Neutrophil (primary cell): Measurements from ENCODE around the gene COQ2.

ENCODE experiments used
- H3K27ac ChIP-seq: fragments of 200-600 bp; sonication (generic); 2 replicates; pipeline ENCODE4 v1.5.1; 2016; ENCODE audit warnings: mild to moderate bottlenecking, moderate library complexity
- H3K27me3 ChIP-seq: fragments of 200-600 bp; sonication (generic); 2 replicates; pipeline ENCODE4 v1.6.0; 2016; ENCODE audit warnings: mild to moderate bottlenecking
- H3K36me3 ChIP-seq: fragments of 200-600 bp; sonication (generic); 2 replicates; pipeline ENCODE4 v1.5.1; 2017
- H3K4me1 ChIP-seq, 2 experiments: fragments of 200-600 bp in 1 of 2; sonication (generic) in 1 of 2; 1 replicate in 1 of 2; 2 replicates in 1 of 2; pipeline versions ENCODE4 v1.5.1 to v1.6.1; 2013 to 2016; ENCODE audit warnings: low read depth in 1 of 2, low read length in 1 of 2, mild to moderate bottlenecking in 1 of 2, moderate library complexity in 1 of 2; ENCODE audit not compliant: control insufficient read depth in 1 of 2, insufficient read depth in 1 of 2
- H3K4me3 ChIP-seq, 2 experiments: fragments of 200-600 bp in 1 of 2; sonication (generic) in 1 of 2; 1 replicate in 1 of 2; 2 replicates in 1 of 2; pipeline ENCODE4 v1.5.1; 2013 to 2016; ENCODE audit warnings: low read depth in 1 of 2, low read length in 1 of 2, mild to moderate bottlenecking in 1 of 2, moderate library complexity in 1 of 2
- H3K9me3 ChIP-seq: fragments of 200-600 bp; sonication (generic); 2 replicates; pipeline ENCODE4 v1.5.1; 2016
- TF ChIP-seq, protein P1 (sequence below): fragments of 200-600 bp; sonication (generic); IDR thresholded peaks from 2 replicates; pipeline ENCODE4 v1.5.1; 2016; ENCODE audit warnings: antibody characterized with exemption

The COQ2 gene

DNA sequence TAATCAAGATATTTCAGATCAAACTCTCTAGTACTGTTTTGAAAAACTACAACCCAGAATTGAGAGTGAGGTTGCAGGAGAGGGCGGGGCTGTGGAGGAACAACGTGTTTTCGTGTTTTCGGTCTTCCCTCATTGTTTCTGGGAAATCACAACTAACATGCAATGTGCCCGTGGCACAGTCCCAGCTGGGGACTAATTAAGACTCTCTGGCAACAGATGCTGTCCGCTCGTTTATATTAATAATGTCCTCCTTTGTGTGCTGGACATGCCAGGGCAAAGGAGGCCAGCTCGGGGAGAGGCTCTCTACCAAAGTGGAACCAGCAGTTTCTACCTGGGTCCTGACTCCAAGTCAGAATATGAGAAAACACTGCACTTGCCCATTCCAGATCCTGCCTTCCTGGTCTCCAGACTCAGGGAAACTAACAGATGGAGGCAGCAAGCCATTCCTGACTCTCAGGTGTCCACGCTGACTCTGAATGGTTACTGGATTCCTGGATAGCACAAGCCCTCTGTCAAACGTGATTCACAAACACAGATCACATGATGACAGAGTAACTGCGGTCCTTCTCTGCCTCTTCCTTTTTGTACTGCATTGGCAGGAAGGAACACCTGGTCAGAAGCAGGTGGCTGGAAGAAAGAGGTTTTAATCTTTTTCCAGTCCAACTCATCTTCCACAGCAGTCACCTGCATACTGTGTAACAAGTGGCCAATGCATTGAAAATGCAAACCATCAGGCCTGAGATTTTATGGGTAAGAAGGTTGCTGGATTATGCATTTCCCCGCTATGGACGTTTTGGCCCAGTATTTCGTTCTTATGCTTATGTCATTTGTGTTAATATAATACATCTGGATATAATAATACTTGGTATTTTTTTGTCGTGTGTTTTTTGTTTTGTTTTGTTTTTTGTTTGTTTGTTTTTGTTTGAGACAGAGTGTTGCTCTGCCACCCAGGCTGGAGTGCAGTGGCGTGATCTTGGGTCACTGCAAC, 65.0 kb downstream of the COQ2 start:
- Histone ChIP-seq H3K27ac (peak overlapping the region; percentile 98), H3K27me3 (no peaks in the 10 kb centered on the region), H3K4me3 (peak overlapping the region; percentile 25 to 37), H3K36me3 (no peaks in the 10 kb centered on the region), H3K4me1 (peaks cover 51 to 57% of the 10 kb centered on the region in 2 experiments), H3K9me3 (no peaks in the 10 kb centered on the region)
- TF ChIP-seq, protein P1, sequence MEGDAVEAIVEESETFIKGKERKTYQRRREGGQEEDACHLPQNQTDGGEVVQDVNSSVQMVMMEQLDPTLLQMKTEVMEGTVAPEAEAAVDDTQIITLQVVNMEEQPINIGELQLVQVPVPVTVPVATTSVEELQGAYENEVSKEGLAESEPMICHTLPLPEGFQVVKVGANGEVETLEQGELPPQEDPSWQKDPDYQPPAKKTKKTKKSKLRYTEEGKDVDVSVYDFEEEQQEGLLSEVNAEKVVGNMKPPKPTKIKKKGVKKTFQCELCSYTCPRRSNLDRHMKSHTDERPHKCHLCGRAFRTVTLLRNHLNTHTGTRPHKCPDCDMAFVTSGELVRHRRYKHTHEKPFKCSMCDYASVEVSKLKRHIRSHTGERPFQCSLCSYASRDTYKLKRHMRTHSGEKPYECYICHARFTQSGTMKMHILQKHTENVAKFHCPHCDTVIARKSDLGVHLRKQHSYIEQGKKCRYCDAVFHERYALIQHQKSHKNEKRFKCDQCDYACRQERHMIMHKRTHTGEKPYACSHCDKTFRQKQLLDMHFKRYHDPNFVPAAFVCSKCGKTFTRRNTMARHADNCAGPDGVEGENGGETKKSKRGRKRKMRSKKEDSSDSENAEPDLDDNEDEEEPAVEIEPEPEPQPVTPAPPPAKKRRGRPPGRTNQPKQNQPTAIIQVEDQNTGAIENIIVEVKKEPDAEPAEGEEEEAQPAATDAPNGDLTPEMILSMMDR, result no peak

DNA sequence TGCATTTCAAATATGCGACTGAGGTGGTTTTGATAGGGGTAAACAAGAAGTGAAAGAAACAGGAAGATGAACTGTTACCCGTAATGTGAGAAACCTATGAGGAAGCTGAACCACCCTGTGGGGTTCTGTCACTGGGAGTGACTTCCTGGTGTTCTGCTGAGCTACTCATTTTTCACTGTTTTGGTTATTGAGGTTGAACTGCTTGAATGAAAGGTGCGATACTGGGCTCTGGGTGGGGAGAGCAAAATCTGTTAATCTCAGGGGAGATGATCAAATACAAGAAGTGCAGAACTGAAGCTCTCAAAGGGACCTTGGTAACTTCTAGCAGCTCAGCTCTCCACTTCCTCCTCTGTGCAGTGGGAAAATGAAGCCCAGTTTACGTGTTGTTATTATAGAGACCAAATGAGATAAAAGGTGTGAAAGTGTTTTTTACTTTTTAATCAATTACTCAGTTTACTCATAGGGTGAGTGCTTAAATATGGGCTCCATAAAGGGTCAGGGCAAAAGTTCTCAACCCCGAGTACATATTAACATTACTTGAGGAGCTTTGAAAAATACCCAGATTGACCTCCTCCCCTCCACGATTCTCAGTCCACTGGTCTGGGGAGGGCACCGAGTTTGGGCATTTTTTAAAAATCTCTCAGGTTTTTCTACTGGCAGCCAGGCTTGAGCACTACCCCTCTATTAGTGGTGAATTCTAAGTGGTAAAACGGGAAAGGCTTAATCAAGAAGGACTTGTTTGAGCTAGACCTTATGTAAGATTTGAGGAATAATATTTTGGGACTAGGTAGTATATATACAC, 66.7 kb downstream of the COQ2 start:
- Histone ChIP-seq H3K27ac (peak overlapping the region; percentile 98), H3K9me3 (no peaks in the 10 kb centered on the region)

GRCh38 chr4:83216959-83217683, 67.5 kb downstream of the COQ2 start:
- H3K4me3 ChIP-seq, result peak overlapping the region; percentile 54 to 58
- TF ChIP-seq, protein P1, result no peak
- H3K27ac ChIP-seq, result peak overlapping the region; percentile 98
- H3K36me3 ChIP-seq, result no peaks in the 10 kb centered on the region
- no peaks in the 10 kb centered on the region for H3K9me3 ChIP-seq
- H3K4me1 ChIP-seq, result peaks cover 51 to 57% of the 10 kb centered on the region in 2 experiments
- no peaks in the 10 kb centered on the region for H3K27me3 ChIP-seq

More for the DNA sequence above, 66.7 kb downstream of the COQ2 start:
- TF ChIP-seq, protein P1, result no peak
- Histone ChIP-seq H3K4me3 (peak overlapping the region; percentile 54 to 58), H3K27me3 (no peaks in the 10 kb centered on the region), H3K36me3 (no peaks in the 10 kb centered on the region), H3K4me1 (peaks cover 51 to 57% of the 10 kb centered on the region in 2 experiments)

DNA sequence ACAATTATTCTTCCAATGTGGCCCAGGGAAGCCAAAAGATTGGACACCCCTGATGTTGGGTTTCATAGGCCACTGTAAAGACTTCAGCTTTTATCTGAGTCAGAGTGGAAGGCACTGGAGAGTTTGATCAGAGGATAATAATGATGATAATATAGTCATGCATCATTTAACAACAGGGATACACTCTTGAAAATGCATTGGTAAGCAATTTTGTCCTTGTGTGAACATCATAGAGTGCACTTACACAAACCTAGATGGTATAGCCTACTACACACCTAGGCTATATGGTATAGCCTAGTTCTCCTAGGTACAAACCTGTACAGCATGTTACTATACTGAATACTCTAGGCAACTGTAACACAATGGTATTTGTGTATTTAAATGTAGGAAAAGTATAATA, 70.5 kb downstream of the COQ2 start:
- no peaks in the 10 kb centered on the region for H3K27me3 ChIP-seq
- H3K36me3 ChIP-seq, result no peaks in the 10 kb centered on the region
- peaks cover 41 to 51% of the 10 kb centered on the region in 2 experiments for H3K4me1 ChIP-seq
- TF ChIP-seq, protein P1, result no peak
- no peak overlapping the region for H3K4me3 ChIP-seq
- no peaks in the 10 kb centered on the region for H3K9me3 ChIP-seq
- H3K27ac ChIP-seq, result no peak overlapping the region
